UCSD-AML1 (cell line): Measurements from ENCODE around the gene COL4A2.
"Not testable (repeated sequence)": the region's sequence is repeated elsewhere in the genome, so short reads cannot be mapped to it uniquely, and the experiment has no call there.

Experiments used
- DNase-seq: peaks from one replicate; lab custom pipeline; 2025; ENCODE audit not compliant: unreplicated experiment; lab: John Stamatoyannopoulos, UW

Gene COL4A2

GRCh38 chr13:110486880-110487279, 179.8 kb downstream of the COL4A2 start:
- DNase-seq: not testable (repeated sequence)

GRCh38 chr13:110490009-110490770, 183.1 kb downstream of the COL4A2 start:
- no peak for DNase-seq

GRCh38 chr13:110491869-110492678, 185.0 kb downstream of the COL4A2 start:
- no peak for DNase-seq

- DNase-seq: no peak
Measured at GRCh38 chr13:110492679-110493593, 185.9 kb downstream of the COL4A2 start.

GRCh38 chr13:110493613-110494012, 186.5 kb downstream of the COL4A2 start:
- DNase-seq: no peak

- DNase-seq: no peak
Measured at GRCh38 chr13:110495376-110495775, 188.3 kb downstream of the COL4A2 start.

- DNase-seq: no peak
Measured at GRCh38 chr13:110495881-110496280, 188.8 kb downstream of the COL4A2 start.

GRCh38 chr13:110496281-110496680, 189.2 kb downstream of the COL4A2 start:
- DNase-seq: no peak

GRCh38 chr13:110497003-110497402, 189.9 kb downstream of the COL4A2 start:
- no peak for DNase-seq

- DNase-seq: not testable (repeated sequence)
Measured at GRCh38 chr13:110497896-110498295, 190.8 kb downstream of the COL4A2 start.

GRCh38 chr13:110498327-110498726, 191.2 kb downstream of the COL4A2 start:
- DNase-seq: no peak

- DNase-seq: no peak
Measured at GRCh38 chr13:110498765-110499164, 191.7 kb downstream of the COL4A2 start.

GRCh38 chr13:110499621-110500281, 192.7 kb downstream of the COL4A2 start:
- no peak for DNase-seq

- no peak for DNase-seq
Measured at GRCh38 chr13:110500341-110500740, 193.3 kb downstream of the COL4A2 start.

GRCh38 chr13:110501188-110501587, 194.1 kb downstream of the COL4A2 start:
- DNase-seq: no peak

GRCh38 chr13:110503037-110503901, 196.2 kb downstream of the COL4A2 start:
- no peak for DNase-seq

GRCh38 chr13:110503979-110504499, 197.0 kb downstream of the COL4A2 start:
- DNase-seq: no peak

GRCh38 chr13:110505594-110505993, 198.5 kb downstream of the COL4A2 start:
- no peak for DNase-seq

- DNase-seq: no peak
Measured at GRCh38 chr13:110506396-110506795, 199.3 kb downstream of the COL4A2 start.
